BE2C (cell line): Measurements from ENCODE around the gene MAP3K20.

Source experiments
- DNase-seq: peaks from one replicate; pipeline ENCODE4 v3.0.0-alpha.2; 2020
- H3K27me3 ChIP-seq: fragments of 250-450 bp; sonication (Bioruptor Pico); 2 replicates; pipeline ENCODE4 v1.5.1; 2020; ENCODE audit warnings: mild to moderate bottlenecking
- H3K36me3 ChIP-seq: fragments of 250-450 bp; sonication (Bioruptor Pico); 2 replicates; pipeline ENCODE4 v1.5.1; 2020; ENCODE audit warnings: mild to moderate bottlenecking
- H3K4me1 ChIP-seq: fragments of 250-450 bp; sonication (Bioruptor Pico); 2 replicates; pipeline ENCODE4 v1.5.1; 2020
- H3K4me3 ChIP-seq: 2 replicates; pipeline ENCODE4 v1.5.1; 2011; ENCODE audit warnings: low read depth, low read length
- H3K9me3 ChIP-seq: fragments of 250-450 bp; sonication (Bioruptor Pico); 2 replicates; pipeline ENCODE4 v1.5.1; 2020
- TF ChIP-seq, protein P1 (sequence below): IDR thresholded peaks from 2 replicates; pipeline ENCODE4 v1.5.1; 2012; ENCODE audit warnings: mild to moderate bottlenecking, low read depth, low read length

Gene MAP3K20

GRCh38 chr2:173106959-173107628 is 31.4 kb downstream of the MAP3K20 start:
- TF ChIP-seq, protein P1, sequence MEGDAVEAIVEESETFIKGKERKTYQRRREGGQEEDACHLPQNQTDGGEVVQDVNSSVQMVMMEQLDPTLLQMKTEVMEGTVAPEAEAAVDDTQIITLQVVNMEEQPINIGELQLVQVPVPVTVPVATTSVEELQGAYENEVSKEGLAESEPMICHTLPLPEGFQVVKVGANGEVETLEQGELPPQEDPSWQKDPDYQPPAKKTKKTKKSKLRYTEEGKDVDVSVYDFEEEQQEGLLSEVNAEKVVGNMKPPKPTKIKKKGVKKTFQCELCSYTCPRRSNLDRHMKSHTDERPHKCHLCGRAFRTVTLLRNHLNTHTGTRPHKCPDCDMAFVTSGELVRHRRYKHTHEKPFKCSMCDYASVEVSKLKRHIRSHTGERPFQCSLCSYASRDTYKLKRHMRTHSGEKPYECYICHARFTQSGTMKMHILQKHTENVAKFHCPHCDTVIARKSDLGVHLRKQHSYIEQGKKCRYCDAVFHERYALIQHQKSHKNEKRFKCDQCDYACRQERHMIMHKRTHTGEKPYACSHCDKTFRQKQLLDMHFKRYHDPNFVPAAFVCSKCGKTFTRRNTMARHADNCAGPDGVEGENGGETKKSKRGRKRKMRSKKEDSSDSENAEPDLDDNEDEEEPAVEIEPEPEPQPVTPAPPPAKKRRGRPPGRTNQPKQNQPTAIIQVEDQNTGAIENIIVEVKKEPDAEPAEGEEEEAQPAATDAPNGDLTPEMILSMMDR, result no peak
- no peak for DNase-seq
- H3K9me3 ChIP-seq, result no peaks in the 10 kb centered on the region

DNA sequence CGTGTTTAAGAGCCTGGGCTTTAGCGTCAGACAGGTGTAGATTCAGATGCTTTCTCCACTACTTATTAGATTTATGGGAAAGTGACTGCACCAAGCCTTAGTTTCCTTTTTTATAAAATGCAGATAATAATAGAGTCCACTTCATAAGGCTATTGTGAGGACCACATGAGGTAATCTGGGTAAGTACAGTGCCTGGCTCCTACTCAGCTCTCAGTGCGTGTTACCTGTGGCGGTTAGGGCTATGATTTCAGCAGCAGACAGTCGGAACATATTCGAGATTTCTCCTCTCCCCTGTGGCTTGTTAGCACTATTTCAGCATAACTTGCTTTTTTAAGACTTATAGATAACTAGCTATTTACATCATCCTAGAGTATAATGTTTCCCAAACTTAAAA is 32.0 kb downstream of the MAP3K20 start:
- H3K9me3 ChIP-seq, result no peaks in the 10 kb centered on the region
- no peaks in the 10 kb centered on the region for H3K27me3 ChIP-seq
- no peaks in the 10 kb centered on the region for H3K36me3 ChIP-seq
- DNase-seq, result no peak
- TF ChIP-seq, protein P1, result no peak
- no peaks in the 10 kb centered on the region for H3K4me1 ChIP-seq
- no peak overlapping the region for H3K4me3 ChIP-seq

More at GRCh38 chr2:173106959-173107628, 31.4 kb downstream of the MAP3K20 start:
- no peaks in the 10 kb centered on the region for H3K27me3 ChIP-seq
- no peaks in the 10 kb centered on the region for H3K36me3 ChIP-seq
- H3K4me1 ChIP-seq, result no peaks in the 10 kb centered on the region
- no peak overlapping the region for H3K4me3 ChIP-seq

DNA sequence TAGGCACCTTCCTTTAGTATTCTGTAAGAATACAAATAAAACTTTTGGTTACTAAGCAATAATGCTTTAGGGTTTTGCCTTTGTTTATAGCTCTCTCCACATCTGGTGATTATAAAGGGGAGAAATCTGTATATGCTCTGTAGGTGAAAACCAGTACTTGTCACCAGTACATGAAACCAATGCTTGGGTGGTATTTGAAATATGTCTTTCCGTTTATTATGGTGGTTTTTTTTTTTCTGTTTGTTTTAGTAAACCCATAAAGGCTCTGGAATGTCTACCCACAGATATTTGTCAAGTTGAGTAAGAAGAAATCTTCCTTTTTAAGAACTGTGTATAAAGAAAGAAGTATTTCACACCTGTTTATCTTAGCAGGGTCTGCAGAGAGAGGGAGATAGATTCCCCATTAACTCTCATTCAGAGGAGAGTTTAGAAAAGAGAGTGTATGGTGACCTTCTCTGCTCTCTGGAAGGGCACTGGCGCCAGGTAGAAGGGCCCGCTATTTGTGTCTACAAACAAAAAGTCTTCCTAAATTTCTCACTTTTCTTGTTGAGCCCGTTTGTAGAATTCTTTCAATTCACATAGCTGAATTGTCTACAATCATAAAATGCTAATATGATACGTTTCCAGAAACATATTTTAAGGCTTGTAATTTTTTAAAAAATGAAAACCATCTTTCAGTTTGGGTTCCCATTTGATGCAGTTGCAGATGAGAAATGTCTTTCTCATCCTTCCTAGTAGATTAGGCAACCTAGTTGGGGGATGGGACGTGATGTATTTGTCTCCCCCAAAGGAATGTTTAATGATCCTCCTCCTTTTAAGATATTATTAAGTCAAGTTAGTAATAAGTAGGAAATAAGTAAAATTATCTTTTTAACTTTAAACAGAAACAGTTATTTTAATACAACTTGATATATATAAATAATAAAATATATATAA is 33.9 kb downstream of the MAP3K20 start:
- TF ChIP-seq, protein P1, result no peak
- DNase-seq, result no peak

DNA sequence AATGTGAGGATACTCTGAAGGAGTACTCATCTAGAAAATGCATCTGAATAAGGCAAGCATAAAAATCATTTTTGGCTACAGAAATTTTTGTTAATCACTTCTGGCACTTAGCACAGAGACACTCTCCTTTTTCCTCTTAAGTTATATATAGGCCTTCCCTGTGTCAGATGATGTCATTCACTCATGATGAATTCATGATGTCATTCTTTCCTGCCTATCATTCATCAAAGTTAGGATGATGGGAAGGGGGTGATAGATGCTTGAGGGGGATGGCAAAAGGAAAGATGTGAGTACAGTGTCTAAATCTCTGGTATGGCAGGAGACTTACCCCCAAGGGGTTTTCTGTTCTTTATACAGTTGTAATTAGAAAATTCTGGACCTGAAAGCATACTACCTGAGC is 42.0 kb downstream of the MAP3K20 start:
- Histone ChIP-seq H3K36me3 (no peaks in the 10 kb centered on the region), H3K9me3 (no peaks in the 10 kb centered on the region), H3K27me3 (no peaks in the 10 kb centered on the region), H3K4me1 (no peaks in the 10 kb centered on the region), H3K4me3 (no peak overlapping the region)
- TF ChIP-seq, protein P1, result no peak
- no peak for DNase-seq

More for the DNA sequence above, 33.9 kb downstream of the MAP3K20 start:
- Histone ChIP-seq H3K4me1 (no peaks in the 10 kb centered on the region), H3K27me3 (no peaks in the 10 kb centered on the region), H3K36me3 (no peaks in the 10 kb centered on the region), H3K4me3 (no peak overlapping the region), H3K9me3 (no peaks in the 10 kb centered on the region)

GRCh38 chr2:173118395-173118794 is 42.7 kb downstream of the MAP3K20 start:
- H3K4me1 ChIP-seq, result no peaks in the 10 kb centered on the region
- DNase-seq, result no peak
- no peak overlapping the region for H3K4me3 ChIP-seq
- no peaks in the 10 kb centered on the region for H3K36me3 ChIP-seq
- no peaks in the 10 kb centered on the region for H3K9me3 ChIP-seq
- TF ChIP-seq, protein P1, result no peak
- H3K27me3 ChIP-seq, result no peaks in the 10 kb centered on the region
